ENCODE measurements around the gene TRMT2A.

Gene TRMT2A

GRCh38 chr22:20107951-20108756, 8.9 kb downstream of the TRMT2A start:
- H3K4me3 ChIP-seq: no peak overlapping the region
- H3K27ac ChIP-seq: no peak overlapping the region
- no peak for DNase-seq (ENCODE audit: low spot score)
- TF ChIP-seq CTCF (IDR thresholded peaks at IDR 0.05): no peak

- no peak for TF ChIP-seq CTCF (IDR thresholded peaks at IDR 0.05)
- H3K27ac ChIP-seq: no peak overlapping the region
- no peak overlapping the region for H3K4me3 ChIP-seq
- no peak for DNase-seq (ENCODE audit: low spot score)
These were observed 9.5 kb downstream of the TRMT2A start for GRCh38 chr22:20107471-20107901.

DNA sequence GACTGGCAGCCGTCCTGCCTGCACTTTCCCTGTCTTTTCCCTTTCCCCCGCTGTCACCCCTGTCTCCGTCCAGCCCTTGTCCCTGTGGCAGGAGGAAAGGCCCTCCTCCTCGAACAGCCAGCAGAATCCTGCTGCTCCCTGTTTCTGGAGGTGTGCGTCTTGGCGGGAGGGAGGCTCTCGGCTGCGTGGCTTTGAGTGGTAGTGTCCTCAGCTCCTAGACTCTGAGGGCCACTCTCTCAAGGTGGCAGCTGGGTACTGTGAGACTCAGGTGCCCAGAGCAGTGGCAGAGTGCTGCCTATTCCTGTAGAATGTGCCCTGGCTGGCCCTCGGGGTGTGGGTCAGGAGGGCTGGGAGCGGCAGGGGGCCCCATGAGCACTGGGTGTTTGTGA, 10.2 kb downstream of the TRMT2A start:
- Histone ChIP-seq H3K4me3 (no peak overlapping the region), H3K27ac (no peak overlapping the region)
- TF ChIP-seq CTCF (IDR thresholded peaks at IDR 0.05): no peak
- no peak for DNase-seq (ENCODE audit: low spot score)

DNA sequence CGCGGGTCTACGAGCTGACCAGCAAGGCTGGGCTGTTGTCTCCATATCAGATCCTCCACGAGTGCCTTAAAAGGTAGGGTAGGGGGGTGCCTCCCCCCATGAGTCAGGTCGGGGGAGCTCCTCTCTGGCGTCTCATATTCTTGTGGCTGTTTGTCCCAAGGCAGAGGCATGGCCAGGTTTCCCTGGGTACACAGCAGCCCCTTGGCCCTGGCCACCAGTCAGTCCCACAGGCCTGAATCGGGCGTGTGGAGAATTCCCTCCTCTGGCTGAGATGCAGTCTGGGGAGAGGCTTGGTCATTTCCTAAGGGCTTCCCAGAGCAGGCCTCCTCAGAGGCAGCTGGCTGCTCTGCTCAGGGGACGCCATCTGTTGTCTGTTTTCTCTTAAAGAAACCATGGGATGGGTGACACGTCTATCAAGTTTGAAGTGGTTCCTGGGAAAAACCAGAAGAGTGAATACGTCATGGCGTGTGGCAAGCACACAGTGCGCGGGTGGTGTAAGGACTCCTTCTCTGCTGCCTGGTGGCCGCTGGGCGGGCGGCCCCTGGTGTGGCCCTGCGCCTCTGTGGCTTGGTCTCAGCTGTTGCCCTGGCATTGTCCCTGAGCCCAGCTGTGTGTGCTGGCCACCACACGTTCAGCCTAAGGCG, 10.7 kb downstream of the TRMT2A start:
- no peak overlapping the region for H3K4me3 ChIP-seq
- H3K27ac ChIP-seq: no peak overlapping the region
- TF ChIP-seq CTCF (IDR thresholded peaks at IDR 0.05): no peak
- no peak for DNase-seq (ENCODE audit: low spot score)

- H3K27ac ChIP-seq: no peak overlapping the region
- no peak for TF ChIP-seq CTCF (IDR thresholded peaks at IDR 0.05)
- H3K4me3 ChIP-seq: no peak overlapping the region
- no peak for DNase-seq (ENCODE audit: low spot score)
These were observed 11.4 kb downstream of the TRMT2A start for GRCh38 chr22:20105456-20106204.

DNA sequence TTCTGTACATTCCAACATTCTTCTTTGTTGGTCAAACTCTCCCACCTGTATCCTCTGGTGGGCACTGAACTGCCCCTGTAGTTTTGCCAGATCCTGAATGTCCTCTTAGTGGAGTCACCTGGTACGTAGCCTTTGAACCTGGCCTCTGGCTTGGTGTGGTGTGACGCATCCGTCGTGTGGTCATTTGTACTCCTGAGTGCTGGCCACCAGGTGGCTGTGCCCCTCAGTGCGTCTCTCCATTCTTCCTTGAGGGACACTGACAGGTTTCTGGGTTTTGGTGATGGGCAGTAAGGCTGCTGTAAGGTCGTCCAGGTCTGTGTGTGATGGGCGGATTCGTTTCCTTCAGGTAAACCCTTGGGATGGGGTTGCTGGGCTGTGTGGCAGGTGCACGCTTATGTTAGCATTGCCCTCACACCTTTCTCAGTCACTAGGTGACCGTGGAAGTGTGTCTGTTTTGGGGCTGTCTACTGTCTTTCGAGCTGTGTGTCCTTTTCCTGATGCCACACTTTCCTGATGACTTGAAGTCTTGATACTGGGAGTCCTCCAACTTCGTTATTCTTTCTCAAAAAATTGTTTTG, 14.7 kb downstream of the TRMT2A start:
- Histone ChIP-seq H3K27ac (no peak overlapping the region), H3K4me3 (no peak overlapping the region)
- no peak for TF ChIP-seq CTCF (IDR thresholded peaks at IDR 0.05)
- no peak for DNase-seq (ENCODE audit: low spot score)

Data from coronary artery (tissue), 2 donors.